GM18861 (cell line): ENCODE results near the gene FHOD3.
"Not testable (repeated sequence)": the region's sequence is repeated elsewhere in the genome, so short reads cannot be mapped to it uniquely, and the experiment has no call there.

Source experiments
- ATAC-seq: cut with Tn5 transposase; IDR thresholded peaks from one replicate; pipeline ENCODE4 v1.9.1; 2021; ENCODE audit not compliant: unreplicated experiment

Gene FHOD3

DNA sequence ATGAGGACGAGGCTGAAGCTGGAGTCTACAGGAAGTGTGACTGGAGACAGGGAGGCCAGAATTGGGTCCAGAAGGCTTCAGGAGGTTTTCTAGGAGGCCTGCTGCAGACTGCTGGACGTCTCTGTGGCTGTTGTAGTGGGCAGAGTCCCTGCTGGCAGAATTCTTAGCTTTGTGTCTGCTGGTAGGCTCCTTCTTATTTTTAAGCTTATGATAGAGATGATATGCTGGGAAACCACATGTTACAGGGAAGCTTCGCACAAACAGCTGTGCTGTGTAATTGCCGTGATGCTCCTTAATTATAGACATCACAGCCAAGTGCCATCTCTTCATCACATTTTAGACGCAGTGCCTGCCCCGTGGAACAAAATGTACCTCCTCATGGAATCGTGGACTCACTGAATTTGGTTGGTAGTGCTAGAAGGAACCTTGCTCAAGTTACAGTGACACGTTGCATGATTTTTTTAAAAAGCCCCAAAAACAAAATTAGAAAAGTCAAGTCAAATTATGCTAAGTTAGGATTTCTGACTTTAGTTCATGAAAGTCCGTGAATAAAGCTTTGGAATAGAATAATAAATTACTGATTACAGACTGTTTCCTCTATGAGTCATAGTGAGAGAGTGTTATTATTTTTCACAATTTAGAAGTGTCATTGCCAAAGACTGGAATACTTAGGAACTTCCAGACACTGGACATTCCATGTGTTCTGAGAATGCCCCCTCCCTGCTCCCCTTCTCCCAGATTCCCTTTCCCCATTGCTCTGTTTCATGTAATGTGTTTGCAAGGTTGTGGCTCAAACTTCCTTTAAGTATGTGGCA, 144.1 kb downstream of the FHOD3 start:
- peak; percentile 51 for ATAC-seq

DNA sequence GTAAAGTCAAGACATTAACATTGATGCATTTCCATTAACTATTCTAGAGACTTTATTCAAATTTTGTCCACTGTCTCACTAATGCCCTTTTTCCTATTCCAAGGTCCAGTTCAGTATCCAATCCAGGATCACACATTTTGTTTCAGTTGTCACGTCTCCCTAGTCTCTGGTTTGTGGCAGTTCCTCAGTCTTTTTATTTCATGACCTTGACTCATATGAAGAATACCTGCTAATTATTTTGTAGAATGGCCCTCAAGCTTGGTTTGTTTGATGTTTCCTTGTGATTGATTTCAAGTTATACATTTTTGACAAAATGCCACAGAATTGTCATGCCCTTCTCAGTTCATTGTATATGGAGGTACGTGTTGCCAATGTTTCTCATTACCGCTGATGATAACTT, 145.2 kb downstream of the FHOD3 start:
- ATAC-seq, result no peak

DNA sequence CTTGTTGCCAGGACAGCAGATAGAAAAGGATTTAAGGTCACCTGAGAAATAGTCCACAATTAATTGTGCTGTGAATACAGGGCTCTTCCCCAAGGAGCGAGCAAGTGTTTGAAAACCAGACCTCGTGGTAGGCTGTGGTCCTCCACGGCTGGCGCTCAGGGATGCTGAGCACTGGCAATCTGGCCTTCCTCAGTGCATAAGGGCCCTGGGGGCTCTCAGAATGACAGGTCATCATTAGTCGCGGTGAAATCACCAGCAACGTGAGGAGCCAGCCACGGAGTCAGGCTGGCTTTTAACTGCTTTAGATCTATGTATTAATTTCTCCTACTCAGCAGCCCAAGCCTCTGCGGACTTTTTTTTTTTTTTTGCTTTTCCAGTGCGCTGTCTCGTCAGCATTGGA, 148.5 kb downstream of the FHOD3 start:
- no peak for ATAC-seq

DNA sequence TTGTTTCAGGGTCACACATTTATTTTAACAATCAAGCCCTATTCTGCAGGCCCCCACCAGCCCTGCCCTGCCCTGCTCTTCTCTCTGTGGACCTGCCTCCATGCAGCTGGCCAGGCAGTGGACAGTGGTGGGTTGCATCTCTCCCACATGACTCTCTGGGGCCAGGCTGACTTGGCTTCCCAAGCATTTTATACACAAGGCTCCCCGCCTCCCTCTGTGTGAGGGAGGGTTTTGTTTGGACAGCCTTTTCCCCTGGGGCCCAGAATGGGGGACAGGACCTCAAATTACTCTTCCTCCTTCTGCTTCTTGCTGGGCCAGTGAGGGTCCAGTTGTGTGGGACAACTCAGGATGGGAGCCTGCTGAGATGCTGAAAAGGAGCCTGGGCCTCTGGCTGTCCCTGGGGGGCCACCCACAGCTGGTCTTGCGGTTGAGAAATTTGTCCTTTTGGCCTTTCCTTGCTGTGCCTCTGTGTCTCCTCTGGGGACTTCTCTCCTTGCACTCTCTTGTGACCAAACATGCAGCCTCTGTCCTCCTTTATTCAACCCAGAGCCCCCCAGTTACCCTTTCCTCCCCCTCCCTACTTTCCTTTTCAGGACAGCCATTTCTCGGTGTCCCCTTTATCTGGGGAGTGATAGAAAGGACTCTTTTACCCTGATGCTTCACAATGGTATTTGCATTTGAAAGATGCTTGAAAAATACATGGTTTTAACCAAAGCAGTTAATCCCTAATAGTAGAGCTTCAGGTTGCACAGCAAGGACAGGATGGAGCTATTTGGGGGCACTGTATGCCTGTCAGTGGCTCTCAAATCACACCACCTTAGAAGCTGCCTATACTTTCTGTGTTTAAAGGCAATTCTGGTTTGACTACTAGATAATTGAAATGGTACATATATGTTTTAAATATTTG, 151.1 kb downstream of the FHOD3 start:
- no peak for ATAC-seq

DNA sequence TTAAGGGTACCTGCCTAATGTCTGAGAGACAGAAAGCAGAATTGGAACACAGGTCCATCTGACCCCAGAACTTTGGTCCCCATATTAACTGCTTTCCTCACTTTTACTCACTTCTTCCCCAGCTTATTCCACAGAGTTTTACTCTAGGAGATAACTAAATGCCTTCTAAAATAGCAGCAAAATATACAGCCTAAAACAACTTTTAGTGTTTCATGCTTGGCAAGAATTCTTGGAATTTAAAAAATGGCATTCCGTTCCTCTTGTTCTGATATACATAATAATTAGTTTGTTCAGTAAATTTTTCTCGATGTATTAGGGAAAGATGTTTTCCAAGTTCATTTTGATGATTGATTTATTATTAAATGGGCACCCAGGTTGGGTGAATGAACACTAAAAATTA, 151.9 kb downstream of the FHOD3 start:
- no peak for ATAC-seq

DNA sequence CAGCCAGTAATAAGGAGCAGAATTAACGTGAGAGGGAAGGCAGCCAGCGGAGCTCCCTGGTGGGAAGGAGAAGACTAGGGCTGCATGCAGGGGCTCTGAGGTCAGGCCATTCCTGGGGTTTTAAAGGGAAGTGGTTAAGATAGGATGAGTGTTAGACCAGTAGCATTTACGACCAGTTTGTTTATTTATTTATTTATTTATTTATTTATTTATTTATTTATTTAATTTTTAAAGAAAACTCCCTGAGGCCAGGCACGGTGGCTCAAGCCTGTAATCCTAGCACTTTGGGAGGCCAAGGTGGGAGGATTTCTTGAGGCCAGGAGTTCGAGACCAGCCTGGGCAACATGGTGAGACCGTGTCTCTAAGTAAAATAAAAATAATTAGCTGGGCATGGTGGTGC, 152.8 kb downstream of the FHOD3 start:
- no peak for ATAC-seq

DNA sequence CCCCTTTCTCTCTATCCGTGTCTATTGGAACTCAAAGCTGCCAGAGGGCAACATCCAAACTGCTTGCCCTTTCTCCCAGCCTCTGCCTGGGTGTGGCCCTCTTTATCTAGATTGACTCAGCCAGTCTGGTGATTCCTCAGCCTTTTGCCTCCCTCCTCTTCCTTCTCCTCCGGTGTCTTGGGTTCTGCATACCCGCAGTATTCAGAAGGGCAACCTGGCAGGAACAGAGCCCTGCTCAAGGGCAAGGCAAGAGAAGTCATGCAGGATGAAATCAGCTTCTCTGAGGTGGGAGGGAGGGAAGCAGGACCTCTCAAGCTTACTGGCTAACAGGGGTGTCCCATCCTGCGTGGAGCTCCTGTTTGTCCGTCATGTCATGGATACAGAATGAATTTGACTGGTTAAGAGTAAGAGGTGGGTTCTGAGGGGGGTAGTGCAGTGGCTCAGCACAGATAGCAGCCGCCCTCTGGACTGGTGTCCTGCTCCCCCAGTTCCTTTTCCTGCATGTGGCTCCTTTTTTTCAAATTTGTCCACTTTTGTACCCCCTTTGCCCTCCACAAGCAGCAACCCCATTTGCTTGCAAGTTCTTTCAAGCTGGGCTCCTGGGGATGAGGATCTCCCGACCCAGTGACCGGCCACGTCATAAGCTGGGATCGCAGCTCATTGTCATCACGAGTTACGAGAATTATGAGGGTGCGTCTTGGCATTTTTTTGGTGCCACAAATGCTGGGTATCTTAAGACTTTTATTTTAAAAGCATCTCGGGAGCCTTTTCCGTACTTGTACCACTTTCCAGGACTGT, 154.1 kb downstream of the FHOD3 start:
- no peak for ATAC-seq

DNA sequence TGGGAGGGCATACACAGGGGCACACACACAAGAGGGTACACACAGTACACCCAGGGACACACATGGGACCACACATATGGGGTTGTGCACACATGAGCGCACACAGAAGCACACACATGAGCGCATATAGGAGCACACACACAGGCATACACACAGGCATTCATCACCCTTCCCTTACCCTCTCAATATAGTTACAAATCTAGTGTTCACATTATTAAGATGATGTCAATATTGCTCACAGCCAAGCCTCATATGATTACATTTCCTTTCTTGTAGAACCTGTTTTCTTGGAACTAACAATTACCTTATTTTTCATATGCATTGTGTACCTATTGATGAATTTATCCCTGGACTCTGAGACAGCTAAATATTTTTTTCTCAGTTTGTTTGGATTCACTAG, 156.7 kb downstream of the FHOD3 start:
- ATAC-seq, result no peak

DNA sequence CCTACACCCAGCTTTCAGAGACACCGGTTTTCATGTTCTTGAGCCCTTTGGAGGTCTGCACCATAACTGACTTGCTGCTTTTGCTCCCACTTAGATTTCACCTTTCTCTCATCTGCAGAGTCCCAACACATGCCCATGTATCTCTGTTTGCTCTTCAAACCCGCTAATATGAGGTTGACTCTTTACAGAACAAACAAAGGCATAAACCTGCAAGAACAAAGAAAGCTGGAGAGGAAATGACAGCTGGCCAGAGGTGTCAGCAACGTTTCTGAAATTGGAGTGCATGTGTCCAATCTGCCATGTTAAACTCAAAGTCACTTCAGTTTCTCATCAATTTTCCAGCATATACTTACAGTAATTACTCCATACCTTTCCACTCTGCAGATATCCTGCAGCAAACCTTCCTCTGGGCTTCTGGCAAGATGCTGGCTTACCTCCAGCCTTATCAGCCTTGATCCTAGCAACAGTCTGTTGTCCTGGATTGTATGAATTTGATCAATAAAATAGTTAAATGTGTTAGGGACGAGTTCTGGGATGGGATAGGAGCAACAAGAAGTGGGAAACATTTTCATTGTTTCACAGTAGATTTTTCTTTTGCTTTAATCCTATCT, 157.4 kb downstream of the FHOD3 start:
- no peak for ATAC-seq

DNA sequence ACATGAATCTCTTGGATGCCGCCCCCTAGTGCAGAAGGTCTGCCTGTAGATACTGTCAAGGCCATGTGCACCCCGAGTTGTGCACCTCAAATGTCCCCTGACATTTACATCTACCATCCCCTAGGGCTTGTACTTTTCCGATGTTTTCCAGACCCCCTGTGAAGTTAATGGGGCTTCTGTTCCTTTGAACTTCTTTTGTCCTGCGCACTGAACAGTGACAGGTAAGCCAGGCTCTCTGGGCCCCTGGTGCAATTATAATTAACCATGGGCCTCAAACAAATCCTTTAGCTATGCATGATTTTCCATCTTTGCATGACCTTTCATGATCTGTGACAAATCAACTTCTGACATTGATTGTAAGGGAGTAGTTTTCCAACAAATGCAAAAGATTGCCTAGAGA, 158.4 kb downstream of the FHOD3 start:
- no peak for ATAC-seq

DNA sequence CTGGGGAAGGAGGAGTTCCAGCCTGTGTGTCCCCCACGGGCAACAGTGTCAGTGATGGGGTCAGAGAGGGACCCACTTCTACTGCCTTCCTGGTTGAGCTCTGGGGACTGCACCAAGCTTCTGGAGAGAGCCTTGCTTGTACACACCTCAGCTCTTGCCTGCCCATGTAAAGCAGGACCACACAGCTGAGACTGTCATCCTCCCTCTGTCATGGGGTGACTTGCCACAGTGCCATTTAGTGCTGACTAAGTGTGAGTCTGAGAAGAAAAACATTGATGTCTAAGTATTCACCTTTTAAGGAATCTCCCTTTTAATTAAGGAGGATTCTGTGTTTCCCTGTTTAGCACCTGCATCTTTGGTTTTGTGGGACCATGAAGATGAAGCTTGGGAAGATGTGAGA, 159.1 kb downstream of the FHOD3 start:
- no peak for ATAC-seq

DNA sequence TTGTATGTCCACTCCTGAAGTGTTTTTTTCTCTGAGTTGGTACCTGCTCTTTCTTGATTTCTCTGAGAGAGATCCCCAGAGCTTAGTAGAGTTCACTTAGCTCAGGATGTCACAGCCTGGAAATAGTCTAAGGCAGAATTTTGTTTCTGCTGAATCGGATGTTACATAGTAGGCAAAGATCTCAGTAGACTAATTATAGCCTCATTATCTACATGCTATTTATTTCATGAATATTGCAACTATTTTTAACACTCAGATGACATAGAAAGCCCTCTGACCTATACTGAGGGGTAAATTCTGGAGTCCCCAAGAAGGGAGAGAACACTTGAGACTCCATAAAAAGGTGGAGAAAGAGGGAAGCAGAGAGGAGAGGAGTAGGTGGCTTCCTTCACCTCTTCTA, 160.2 kb downstream of the FHOD3 start:
- ATAC-seq, result no peak

DNA sequence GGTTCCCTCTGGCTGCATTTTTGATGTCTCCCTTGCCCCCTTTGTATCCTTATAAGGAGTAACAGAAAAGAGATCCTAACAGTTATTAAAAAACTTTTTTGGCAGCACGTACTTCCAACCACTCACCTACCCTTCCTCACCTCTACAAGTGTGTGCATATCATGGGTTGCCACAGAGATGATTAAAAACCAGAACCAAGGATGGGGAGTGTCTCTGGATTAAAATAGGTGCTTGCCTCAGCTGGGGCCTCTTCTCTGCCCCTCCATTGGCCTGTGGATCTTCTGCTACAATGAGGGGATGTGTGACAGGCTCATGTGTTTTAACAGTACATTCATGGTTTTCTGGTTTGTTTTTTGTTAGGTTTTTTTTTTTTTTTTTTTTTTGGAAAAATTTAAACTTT, 160.8 kb downstream of the FHOD3 start:
- no peak for ATAC-seq

DNA sequence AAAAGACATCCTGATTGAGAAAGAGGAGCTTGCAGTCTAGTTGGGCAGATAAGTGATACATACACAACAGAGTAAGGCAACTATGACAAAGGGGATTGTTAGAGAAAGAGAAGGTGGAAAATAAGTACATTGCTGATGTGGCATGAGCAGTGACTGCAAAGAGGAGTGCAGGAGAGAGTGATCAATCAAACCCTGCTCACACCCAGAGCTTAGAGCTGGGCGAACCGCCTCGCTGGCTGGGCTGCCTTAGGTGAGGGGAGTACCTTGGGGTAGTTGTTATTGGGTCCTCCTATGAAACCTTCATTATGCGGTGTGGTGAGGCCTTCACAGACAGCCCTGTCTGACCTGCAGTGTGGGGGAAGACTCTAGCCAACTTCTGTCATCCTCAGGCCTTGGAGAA, 161.7 kb downstream of the FHOD3 start:
- ATAC-seq, result no peak

DNA sequence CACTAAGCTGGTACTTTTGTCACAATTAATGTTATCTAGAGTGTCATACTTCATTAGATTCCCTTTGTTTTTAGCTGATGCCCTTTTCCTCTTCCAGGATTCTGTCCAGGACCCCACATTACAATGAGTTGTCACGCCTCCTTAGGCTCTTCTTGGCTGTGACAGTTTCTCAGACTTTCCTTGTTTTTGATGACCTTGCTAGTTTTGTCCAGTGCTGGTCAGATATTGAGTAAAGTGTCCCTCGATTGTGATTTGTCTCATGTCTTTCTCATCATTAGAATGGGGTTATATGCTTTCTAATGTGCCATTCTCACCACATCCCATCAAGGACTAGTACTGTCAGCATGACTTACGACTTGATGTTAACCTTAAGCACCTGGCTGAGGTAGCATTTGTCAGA, 162.3 kb downstream of the FHOD3 start:
- no peak for ATAC-seq

DNA sequence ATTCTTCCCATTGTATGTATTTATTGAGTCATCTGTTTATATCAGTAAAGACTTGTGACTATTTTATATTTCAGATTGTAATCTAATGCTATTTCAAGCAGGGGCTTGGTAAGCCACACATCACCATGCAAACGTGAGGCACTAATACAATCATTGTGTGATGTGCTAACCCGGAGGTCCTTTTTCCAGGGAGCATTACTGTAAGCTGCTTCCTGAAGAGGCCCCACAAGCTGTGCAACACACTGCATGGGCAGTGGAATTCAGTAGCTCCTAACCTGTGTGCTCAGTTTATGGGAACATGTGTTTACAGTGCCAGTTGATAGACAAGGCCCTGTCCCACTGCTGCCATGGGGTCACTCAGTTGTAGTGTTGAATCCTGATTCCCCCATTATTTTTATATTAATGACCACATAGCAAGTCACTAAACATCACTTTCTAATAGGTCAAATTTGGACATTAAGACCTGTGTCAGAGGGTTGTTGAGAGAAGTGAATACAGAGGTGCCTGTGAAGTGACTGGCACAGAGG, 162.9 kb downstream of the FHOD3 start:
- ATAC-seq, result no peak

DNA sequence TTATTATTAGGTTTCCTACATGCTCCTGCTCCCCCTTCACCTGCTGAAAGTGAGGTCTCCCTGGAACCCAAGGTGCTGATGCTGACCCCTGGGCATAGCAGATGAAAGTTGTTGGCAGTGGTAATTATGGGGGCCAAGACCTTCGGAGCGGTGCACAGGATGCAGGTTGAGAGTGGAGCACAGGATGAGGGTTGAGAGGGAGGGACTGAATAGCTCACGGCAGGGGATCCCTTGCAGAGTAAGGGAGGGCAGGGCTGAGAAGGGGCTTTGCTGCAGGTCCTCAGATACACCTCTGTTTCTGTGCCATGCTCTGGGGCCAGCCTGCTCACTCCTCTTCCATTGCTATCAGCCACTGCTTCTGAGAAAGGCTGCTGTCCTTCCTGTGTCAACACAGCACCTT, 163.3 kb downstream of the FHOD3 start:
- no peak for ATAC-seq

DNA sequence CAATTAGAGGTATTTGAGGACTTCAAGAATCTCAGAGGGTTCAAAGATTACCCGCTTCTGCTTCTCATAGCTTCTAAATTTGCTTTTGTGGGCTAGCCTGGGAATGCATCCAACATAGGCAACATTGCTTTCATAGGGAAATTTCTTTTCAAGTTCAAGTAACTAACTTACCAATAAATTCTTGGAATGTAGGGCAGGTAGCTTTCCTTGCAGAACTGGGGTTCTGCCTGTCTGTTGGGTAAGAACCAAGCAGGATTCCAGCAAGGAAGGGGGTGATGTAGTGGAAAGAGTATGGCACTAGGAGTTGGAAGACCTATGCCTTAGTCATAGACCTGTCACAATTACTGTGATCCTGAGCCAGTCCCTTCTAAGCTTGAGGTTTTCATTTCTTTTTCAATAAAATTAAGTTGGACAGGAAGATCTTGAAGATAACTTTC, 164.1 kb downstream of the FHOD3 start:
- ATAC-seq, result no peak

DNA sequence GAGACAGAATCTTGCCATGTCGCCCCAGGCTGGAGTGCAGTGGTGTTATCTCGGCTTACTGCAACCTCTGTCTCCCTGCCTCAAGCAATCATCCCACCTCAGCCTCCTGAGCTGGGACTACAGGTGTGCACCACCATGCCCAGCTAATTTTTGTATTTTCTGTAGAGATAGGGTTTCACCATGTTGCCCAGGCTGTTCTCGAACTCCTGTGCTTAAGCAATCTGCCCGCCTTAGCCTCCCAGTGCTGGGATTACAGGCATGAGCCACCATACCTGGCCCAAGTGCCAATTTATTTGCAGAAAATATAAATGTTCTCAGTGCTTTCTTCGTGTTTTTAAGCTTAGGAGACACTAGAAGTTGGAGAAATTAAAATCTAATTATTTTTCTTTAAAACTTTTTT, 166.0 kb downstream of the FHOD3 start:
- not testable (repeated sequence) for ATAC-seq

DNA sequence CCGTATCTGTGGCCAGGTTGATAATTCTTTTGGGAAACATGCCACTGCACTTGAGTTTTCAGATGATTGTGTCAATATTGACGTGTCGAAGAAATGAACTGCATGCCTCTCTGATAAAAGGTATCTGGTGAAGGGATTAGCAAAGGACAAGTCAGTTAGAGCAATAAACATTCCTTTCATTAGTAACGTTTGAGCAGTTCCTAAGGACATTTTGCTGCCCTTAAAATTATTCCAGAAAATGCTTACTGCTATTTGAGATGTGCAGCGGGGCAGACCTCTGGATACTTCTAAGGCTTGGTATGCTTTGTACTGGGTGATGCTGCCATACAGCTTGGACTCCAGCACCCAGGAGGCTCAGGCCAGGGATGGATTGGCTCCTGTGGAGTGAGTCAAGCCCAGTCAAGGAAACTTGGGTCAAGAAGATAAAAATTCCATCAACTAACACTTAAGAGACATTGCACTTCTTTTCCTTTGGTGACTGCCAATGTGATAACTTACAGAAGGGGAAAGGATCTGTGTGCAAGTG, 166.7 kb downstream of the FHOD3 start:
- no peak for ATAC-seq
